Activated gamma-delta T cell treated with anti-CD3 and anti-CD28 coated beads, Interleukin-2, amount 50 U/mL, for 16 hours (primary cell): ENCODE data around the gene DNMBP.
"Not testable (repeated sequence)": the region's sequence is repeated elsewhere in the genome, so short reads cannot be mapped to it uniquely, and the experiment has no call there.

Source experiments
- DNase-seq: peaks from one replicate; pipeline ENCODE4 v3.0.0-alpha.2; 2020; ENCODE audit warnings: low read depth

Gene DNMBP

DNA sequence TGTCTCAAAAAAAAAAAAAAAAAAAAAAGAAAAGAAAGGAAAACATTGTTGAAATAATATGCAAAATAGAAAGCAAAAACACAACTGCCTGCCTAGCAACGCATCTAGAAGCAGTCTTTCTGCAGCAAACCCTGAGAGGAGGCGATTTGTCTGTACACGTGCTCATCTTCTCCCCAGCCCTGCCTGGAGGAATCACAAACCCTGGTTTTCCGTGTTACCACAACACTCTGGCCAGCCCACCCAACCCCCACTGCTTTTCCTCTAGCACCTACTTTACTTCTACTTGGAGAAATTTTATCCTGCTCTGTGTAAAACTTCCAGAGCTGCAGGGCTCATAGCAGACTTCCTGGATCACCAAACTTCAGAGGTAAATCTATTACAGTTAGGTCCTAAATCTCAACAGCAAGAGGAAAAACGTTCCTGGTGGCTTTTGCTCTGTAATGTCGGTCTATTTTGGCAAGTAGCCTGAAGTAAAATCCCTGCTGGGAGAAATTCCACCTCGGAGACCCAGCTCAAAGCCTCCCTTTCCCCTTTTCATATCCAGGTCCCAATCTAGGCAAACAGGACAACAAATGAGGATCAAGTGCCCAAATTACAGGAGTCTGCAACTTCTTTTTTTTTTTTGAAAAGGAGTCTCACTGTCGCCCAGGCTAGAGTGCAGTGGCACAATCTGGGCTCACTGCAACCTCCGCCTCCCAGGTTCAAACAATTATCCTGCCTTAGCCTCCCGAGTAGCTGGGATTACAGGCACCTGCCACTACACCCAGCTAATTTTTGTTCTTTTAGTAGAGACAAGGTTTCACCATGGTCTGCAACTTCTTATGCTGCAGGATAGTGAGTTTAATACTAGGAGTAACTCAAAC is 91.6 kb downstream of the DNMBP start:
- no peak for DNase-seq

DNA sequence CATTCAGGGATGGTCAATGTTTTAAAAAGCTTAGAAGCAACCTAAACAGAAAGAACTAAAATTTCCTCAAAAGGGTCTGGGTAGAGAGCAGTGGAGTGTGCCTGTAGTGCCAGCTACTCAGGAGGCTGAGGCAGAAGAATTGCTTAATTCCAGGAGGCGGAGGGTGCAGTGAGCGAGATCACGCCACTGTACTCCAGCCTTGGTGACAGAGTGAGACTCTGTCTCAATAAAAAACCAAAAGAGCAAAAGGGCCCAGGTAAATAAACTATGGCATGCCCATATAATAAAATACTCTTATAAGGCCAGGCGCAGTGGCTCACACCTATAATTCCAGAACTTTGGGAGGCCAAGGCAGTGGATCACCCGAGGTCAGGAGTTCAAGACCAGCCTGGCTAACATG is 93.0 kb downstream of the DNMBP start:
- DNase-seq = no peak

GRCh38 chr10:99915414-99915813 is 94.3 kb downstream of the DNMBP start:
- DNase-seq = no peak

DNA sequence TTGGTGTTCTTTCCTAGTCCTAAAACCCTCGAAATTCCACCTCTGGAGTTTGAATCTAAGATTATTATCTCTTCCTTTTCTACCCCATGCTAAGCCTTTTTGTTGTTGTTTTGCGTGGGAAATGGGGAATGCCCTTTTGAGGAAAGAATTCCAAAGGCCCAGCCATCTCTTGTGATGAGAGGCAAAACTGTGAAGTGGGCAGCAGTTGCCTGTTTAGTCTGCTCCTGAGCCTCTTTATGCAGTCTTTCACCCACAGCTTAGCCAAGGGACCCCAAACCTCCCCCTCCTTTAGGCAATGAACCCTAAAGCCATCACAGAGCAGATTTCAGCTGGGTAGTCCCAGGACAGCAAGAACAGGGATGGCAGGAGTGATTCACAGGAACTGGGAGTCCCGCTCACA is 95.5 kb downstream of the DNMBP start:
- DNase-seq = no peak

- no peak for DNase-seq
Observed at GRCh38 chr10:99913831-99914235, 95.9 kb downstream of the DNMBP start.

- DNase-seq = no peak
Observed at GRCh38 chr10:99912041-99912440, 97.7 kb downstream of the DNMBP start.

GRCh38 chr10:99908512-99908911 is 101.2 kb downstream of the DNMBP start:
- DNase-seq = no peak

DNA sequence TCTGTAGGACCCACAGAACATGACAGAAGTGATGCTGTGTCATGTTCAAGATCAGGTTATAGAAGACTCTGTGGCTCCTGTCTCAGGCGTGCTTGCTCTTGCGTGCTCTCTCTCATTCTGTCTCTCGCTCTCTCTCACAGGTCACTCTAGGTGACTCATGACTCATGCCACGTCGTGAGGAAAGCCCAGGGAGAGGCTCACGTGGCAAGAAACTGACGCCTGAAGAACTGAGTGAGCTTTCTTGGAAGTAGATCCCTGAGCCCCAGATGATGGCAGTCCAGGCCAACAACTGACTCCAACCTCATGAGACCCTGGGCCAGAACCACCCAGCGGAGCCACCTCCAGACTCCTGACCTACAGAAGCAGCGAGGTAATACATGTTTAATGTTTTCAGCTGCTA is 103.3 kb downstream of the DNMBP start:
- DNase-seq = no peak

GRCh38 chr10:99905971-99906370 is 103.8 kb downstream of the DNMBP start:
- DNase-seq = no peak

GRCh38 chr10:99895867-99896266 is 113.9 kb downstream of the DNMBP start:
- DNase-seq = no peak

GRCh38 chr10:99895066-99895465 is 114.7 kb downstream of the DNMBP start:
- DNase-seq = not testable (repeated sequence)

DNA sequence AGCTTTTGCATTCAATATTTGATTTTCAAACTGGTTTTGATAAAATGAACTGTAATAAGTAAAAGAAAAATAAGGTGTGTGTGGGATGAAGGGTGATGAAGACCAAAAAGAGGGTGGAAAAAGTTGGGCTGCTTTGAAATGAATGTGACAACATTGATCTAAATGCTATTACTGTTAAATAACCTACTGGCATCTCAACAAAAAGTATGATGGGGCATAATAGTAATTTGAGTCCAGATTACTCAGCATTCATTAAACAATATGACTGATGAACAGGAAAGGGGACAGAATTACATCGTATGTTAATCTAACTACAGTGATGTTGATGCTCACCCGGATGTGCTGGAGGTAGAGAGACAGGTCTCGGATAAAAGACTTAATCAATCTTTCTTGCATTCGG is 115.1 kb downstream of the DNMBP start:
- no peak for DNase-seq

DNA sequence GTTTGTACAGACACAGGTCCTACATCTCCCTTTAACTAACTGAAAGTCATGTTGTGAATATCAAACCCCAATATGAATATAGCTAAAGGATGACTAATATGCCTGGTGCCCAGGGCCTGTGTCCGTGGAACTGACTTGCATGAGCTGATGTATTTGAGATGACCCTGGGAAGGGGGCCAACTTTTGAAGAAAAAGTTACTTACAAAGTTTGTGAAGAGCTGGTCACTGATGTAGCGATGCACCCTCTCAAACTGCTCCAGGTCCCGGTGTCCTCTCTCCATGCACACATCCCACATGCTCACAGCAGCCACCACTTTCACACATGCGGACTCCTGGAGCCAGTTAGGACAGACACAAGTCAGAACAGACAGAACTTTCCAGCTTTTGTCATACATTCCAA is 121.1 kb downstream of the DNMBP start:
- no peak for DNase-seq

GRCh38 chr10:99883523-99883922 is 126.2 kb downstream of the DNMBP start:
- no peak for DNase-seq

DNA sequence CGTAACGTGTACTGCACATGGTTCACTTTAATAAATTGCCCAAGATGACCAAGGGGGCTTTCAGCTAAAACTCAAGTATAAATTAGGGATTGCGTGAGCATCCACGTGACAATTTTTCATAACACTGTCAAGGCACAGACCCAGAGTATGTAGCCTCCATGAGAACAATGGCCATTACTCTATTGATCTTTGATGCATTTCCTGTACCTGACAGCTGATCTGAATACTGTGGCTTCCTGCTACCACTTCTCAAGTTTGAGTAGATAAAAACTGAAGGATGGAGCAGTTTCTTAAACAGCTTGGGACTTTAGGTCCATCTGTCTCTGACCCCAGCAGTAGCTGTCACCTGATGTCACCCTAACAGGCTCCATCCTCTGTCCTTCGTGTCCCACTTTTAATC is 128.4 kb downstream of the DNMBP start:
- no peak for DNase-seq

GRCh38 chr10:99880080-99880835 is 129.5 kb downstream of the DNMBP start:
- DNase-seq = no peak

DNA sequence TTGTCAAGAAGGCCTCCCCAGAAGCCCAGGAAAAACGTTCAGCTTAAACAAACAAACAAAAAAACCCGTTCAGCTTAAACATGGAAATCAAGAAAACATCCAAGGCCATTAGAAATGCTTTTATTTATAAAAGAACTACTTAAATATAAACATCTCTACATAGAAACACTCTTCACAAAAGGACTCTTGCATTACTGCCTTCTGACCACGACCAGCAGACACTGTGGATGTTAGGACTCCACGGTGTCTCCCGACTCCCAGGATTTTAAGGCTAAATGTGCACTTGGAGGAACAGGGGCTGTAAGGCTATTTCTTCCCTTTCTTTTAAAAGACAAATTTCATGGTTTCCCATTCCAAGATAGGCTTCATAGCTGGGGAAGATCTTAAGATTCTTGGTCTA is 134.3 kb downstream of the DNMBP start:
- no peak for DNase-seq

- DNase-seq = no peak
Observed at GRCh38 chr10:99874341-99875085, 135.2 kb downstream of the DNMBP start.

DNA sequence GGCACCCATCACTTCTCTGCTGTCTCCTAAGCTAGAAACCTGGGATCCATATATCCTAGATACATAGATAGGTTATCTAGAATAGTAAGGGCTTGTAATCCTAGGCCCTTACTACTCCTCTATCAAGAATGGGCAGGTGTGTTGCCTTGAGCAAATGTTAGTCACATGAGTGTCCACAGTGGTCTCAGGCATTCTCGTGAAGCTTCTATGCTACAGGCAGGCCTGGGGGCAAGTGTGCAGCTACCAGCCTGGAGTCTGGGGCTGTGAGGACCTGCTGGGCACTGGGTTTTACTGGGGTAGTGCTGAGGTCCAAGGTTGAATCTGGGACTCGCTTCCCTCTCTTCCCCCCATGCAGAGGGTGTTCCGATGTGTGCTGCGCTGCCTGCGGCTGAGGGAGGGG is 135.9 kb downstream of the DNMBP start:
- DNase-seq = no peak

GRCh38 chr10:99872367-99873162 is 137.2 kb downstream of the DNMBP start:
- DNase-seq = no peak

- DNase-seq = no peak
Observed at GRCh38 chr10:99870123-99870730, 139.5 kb downstream of the DNMBP start.
